Neural cell (in vitro differentiated cells): ENCODE data around the gene DPH1.

Source experiments
- CTCF ChIP-seq: fragments of 450-650 bp; IDR thresholded peaks from 2 replicates; pipeline ENCODE4 v1.5.1; 2014; ENCODE audit warnings: antibody characterized with exemption, mild to moderate bottlenecking, moderate library complexity; ENCODE audit not compliant: poor library complexity, severe bottlenecking
- EZH2 ChIP-seq: fragments of 200-600, 300-800 bp; shearing (Covaris generic), sonication (generic); IDR thresholded peaks from 2 replicates; pipeline ENCODE4 v1.6.1; 2014; ENCODE audit warnings: antibody characterized with exemption, low read length, borderline replicate concordance, mild to moderate bottlenecking; ENCODE audit not compliant: insufficient read depth, poor library complexity, severe bottlenecking
- RAD21 ChIP-seq: fragments of 450-650 bp; conservative IDR thresholded peaks from 2 replicates; pipeline ENCODE4 v1.6.1; 2014; ENCODE audit warnings: antibody characterized with exemption, mild to moderate bottlenecking, moderate library complexity

GRCh38 chr17:2063261-2064146 is 33.6 kb downstream of the DPH1 start:
- TF ChIP-seq EZH2 (no peak), RAD21 (no peak), CTCF (no peak)
